HEK293 (cell line): ENCODE data around the gene NPC2.

ENCODE experiments used
- CTCF ChIP-seq: fragments of 450-650 bp; formaldehyde crosslinking; IDR thresholded peaks from 2 replicates; pipeline ENCODE4 v1.5.1; 2016; ENCODE audit warnings: missing biosample characterization, missing genetic modification characterization
- FEZF1 ChIP-seq: fragments of 450-650 bp; formaldehyde crosslinking; IDR thresholded peaks from 2 replicates; pipeline ENCODE4 v1.5.1; 2016; ENCODE audit warnings: missing biosample characterization, missing genetic modification characterization
- KLF16 ChIP-seq: fragments of 450-650 bp; formaldehyde crosslinking; IDR thresholded peaks from 2 replicates; pipeline ENCODE4 v1.5.1; 2017; ENCODE audit warnings: missing biosample characterization, missing genetic modification characterization
- OSR2 ChIP-seq: fragments of 450-650 bp; formaldehyde crosslinking; IDR thresholded peaks from 2 replicates; pipeline ENCODE4 v1.5.1; 2016; ENCODE audit warnings: missing biosample characterization, missing genetic modification characterization
- YY1 ChIP-seq: fragments of 450-650 bp; formaldehyde crosslinking; IDR thresholded peaks from 2 replicates; pipeline ENCODE4 v1.5.1; 2018; ENCODE audit warnings: missing biosample characterization, missing genetic modification characterization
- ZBTB21 ChIP-seq: fragments of 450-650 bp; formaldehyde crosslinking; IDR thresholded peaks from 2 replicates; pipeline ENCODE4 v1.5.1; 2017; ENCODE audit warnings: missing biosample characterization, missing genetic modification characterization
- ZBTB26 ChIP-seq: fragments of 450-650 bp; formaldehyde crosslinking; optimal IDR thresholded peaks from 2 replicates; pipeline ENCODE3; 2016; ENCODE audit warnings: missing biosample characterization, mild to moderate bottlenecking, missing genetic modification characterization
- ZBTB6 ChIP-seq: fragments of 450-650 bp; formaldehyde crosslinking; IDR thresholded peaks from 2 replicates; pipeline ENCODE4 v1.5.1; 2017; ENCODE audit warnings: missing biosample characterization, missing genetic modification characterization
- ZFHX2 ChIP-seq: fragments of 450-650 bp; formaldehyde crosslinking; conservative IDR thresholded peaks from 2 replicates; pipeline ENCODE4 v1.5.1; 2016; ENCODE audit warnings: missing biosample characterization, missing genetic modification characterization
- ZFP3 ChIP-seq: fragments of 450-650 bp; formaldehyde crosslinking; IDR thresholded peaks from 2 replicates; pipeline ENCODE4 v1.5.1; 2016; ENCODE audit warnings: low read depth, missing biosample characterization, missing genetic modification characterization
- ZNF10 ChIP-seq: fragments of 450-650 bp; formaldehyde crosslinking; IDR thresholded peaks from 2 replicates; pipeline ENCODE4 v1.5.1; 2017; ENCODE audit warnings: missing biosample characterization, missing genetic modification characterization
- ZNF132 ChIP-seq: fragments of 450-650 bp; formaldehyde crosslinking; IDR thresholded peaks from 2 replicates; pipeline ENCODE4 v1.5.1; 2017; ENCODE audit warnings: missing biosample characterization, missing genetic modification characterization, borderline replicate concordance
- ZNF148 ChIP-seq: fragments of 450-650 bp; formaldehyde crosslinking; IDR thresholded peaks from 2 replicates; pipeline ENCODE4 v1.5.0; 2017; ENCODE audit warnings: missing biosample characterization, missing genetic modification characterization, borderline replicate concordance
- ZNF19 ChIP-seq: fragments of 450-650 bp; formaldehyde crosslinking; IDR thresholded peaks from 2 replicates; pipeline ENCODE4; 2016; ENCODE audit warnings: missing biosample characterization, missing genetic modification characterization, low read depth
- ZNF24 ChIP-seq: fragments of 450-650 bp; formaldehyde crosslinking; IDR thresholded peaks from 2 replicates; pipeline ENCODE4 v1.5.1; 2016; ENCODE audit warnings: missing biosample characterization, missing genetic modification characterization
- ZNF248 ChIP-seq: fragments of 450-650 bp; formaldehyde crosslinking; IDR thresholded peaks from 2 replicates; pipeline ENCODE4 v1.5.1; 2017; ENCODE audit warnings: missing biosample characterization, missing genetic modification characterization
- ZNF266 ChIP-seq: fragments of 450-650 bp; formaldehyde crosslinking; IDR thresholded peaks from 2 replicates; pipeline ENCODE4 v1.5.1; 2016; ENCODE audit warnings: missing biosample characterization, missing genetic modification characterization, low read depth
- ZNF398 ChIP-seq: fragments of 450-650 bp; formaldehyde crosslinking; IDR thresholded peaks from 2 replicates; pipeline ENCODE4 v1.5.1; 2017; ENCODE audit warnings: missing biosample characterization, missing genetic modification characterization
- ZNF510 ChIP-seq: fragments of 450-650 bp; formaldehyde crosslinking; IDR thresholded peaks from 2 replicates; pipeline ENCODE4 v1.5.1; 2018; ENCODE audit warnings: mild to moderate bottlenecking, missing genetic modification characterization, missing biosample characterization; ENCODE audit not compliant: insufficient replicate concordance
- ZNF530 ChIP-seq: fragments of 450-650 bp; formaldehyde crosslinking; IDR thresholded peaks from 2 replicates; pipeline ENCODE4 v1.5.1; 2016; ENCODE audit warnings: low read depth, missing biosample characterization, missing genetic modification characterization
- ZNF544 ChIP-seq: fragments of 450-650 bp; formaldehyde crosslinking; IDR thresholded peaks from 2 replicates; pipeline ENCODE4 v1.5.0; 2017; ENCODE audit warnings: missing biosample characterization, missing genetic modification characterization
- ZNF558 ChIP-seq: fragments of 450-650 bp; formaldehyde crosslinking; IDR thresholded peaks from 2 replicates; pipeline ENCODE4 v1.5.1; 2016; ENCODE audit warnings: missing biosample characterization, missing genetic modification characterization
- ZNF596 ChIP-seq: fragments of 450-650 bp; IDR thresholded peaks from 2 replicates; pipeline ENCODE4 v1.5.0; 2018; ENCODE audit warnings: missing biosample characterization, mild to moderate bottlenecking, missing genetic modification characterization, moderate library complexity
- ZNF624 ChIP-seq: fragments of 450-650 bp; formaldehyde crosslinking; IDR thresholded peaks from 2 replicates; pipeline ENCODE4 v1.5.1; 2017; ENCODE audit warnings: missing biosample characterization, missing genetic modification characterization
- ZNF701 ChIP-seq: fragments of 450-650 bp; formaldehyde crosslinking; IDR thresholded peaks from 2 replicates; pipeline ENCODE4 v1.5.1; 2016; ENCODE audit warnings: missing biosample characterization, missing genetic modification characterization
- ZNF707 ChIP-seq: fragments of 450-650 bp; formaldehyde crosslinking; IDR thresholded peaks from 2 replicates; pipeline ENCODE4 v1.5.1; 2016; ENCODE audit warnings: missing biosample characterization, missing genetic modification characterization
- ZSCAN16 ChIP-seq: fragments of 450-650 bp; formaldehyde crosslinking; IDR thresholded peaks from 2 replicates; pipeline ENCODE4 v1.5.1; 2016; ENCODE audit warnings: missing biosample characterization, missing genetic modification characterization
- ZSCAN18 ChIP-seq: fragments of 450-650 bp; formaldehyde crosslinking; IDR thresholded peaks from 2 replicates; pipeline ENCODE4 v1.5.1; 2016; ENCODE audit warnings: missing biosample characterization, missing genetic modification characterization

Gene NPC2

DNA sequence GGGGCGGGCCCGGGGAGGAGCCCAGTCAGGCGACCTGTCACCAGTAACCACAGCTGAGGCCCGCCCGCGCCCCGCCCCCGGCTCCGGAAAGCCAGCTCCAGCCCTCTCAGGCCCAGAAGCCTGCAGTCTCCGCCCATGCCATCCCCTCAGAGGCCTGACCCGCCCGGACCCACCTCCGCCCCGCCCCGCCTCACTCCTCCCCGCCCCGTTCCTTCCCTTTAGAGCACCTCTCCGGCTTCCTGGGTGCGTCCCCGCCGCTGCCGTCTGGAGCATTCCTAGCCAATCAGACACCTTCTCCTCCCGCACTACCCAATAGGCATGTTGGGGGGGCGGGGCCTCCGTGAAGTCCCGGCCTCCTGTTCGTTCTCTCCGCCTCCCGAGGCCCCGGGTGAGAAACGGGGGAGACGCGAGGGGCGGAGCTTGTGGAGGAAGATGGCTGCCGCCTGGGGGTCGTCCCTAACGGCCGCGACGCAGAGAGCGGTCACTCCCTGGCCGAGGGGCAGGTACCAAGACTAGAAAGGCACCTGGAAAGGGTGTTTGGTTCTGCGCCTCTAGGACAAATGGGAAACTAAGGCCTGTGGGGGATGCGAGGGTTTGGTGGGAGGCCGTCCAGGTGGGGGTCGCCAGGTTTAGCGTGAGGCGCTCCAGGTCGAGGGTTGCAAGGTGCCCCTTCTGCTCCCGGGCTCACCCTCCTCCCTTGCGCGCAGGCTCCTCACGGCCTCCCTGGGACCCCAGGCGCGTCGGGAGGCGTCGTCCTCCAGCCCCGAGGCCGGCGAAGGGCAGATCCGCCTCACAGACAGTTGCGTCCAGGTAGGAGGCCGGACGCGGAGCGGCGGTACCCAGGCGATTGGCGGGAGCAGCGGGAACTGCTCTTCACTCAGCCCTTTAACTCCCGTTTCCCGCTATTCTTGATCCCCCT lies 497 bp upstream of the NPC2 start, which contains the start of gene ISCA2 (continued):
- TF ChIP-seq ZNF19 (tag by site-specific recombination): no peak
- no peak for TF ChIP-seq ZNF24 (tag by site-specific recombination)
- no peak for TF ChIP-seq ZNF707 (tag by site-specific recombination)
- TF ChIP-seq OSR2: no peak
- TF ChIP-seq ZBTB6 (tag by site-specific recombination): no peak
- TF ChIP-seq ZNF624 (tag by site-specific recombination): no peak
- TF ChIP-seq ZNF701: no peak
- TF ChIP-seq ZFHX2: peak; percentile 68
- no peak for TF ChIP-seq ZBTB21 (tag by site-specific recombination)
- no peak for TF ChIP-seq ZNF510
- no peak for TF ChIP-seq ZNF266 (tag by site-specific recombination)
- TF ChIP-seq KLF16: peak; percentile 59; the same call in 1 of the 2 replicates
- TF ChIP-seq ZSCAN18: no peak
- no peak for TF ChIP-seq ZNF544 (tag by site-specific recombination)
- no peak for TF ChIP-seq ZNF558 (tag by site-specific recombination)
- TF ChIP-seq ZNF530 (tag by site-specific recombination): no peak
- no peak for TF ChIP-seq ZFP3 (tag by site-specific recombination)
- TF ChIP-seq ZBTB26 (tag by site-specific recombination): peak; percentile 13
- TF ChIP-seq CTCF (tag by site-specific recombination): peak; percentile 18; the same call in 1 of the 2 replicates
- TF ChIP-seq ZNF596 (tag by site-specific recombination): no peak
- peak; percentile 8; the same call in 1 of the 2 replicates for TF ChIP-seq ZNF398
- peak; percentile 69; the same call in 1 of the 2 replicates for TF ChIP-seq YY1
- TF ChIP-seq ZNF248 (tag by site-specific recombination): no peak
- no peak for TF ChIP-seq ZNF148 (tag by site-specific recombination)
- TF ChIP-seq FEZF1: no peak
- TF ChIP-seq ZSCAN16 (tag by site-specific recombination): no peak
- no peak for TF ChIP-seq ZNF132 (tag by site-specific recombination)
- no peak for TF ChIP-seq ZNF10 (tag by site-specific recombination)
